K562 (cell line): ENCODE data around the gene NAV2. TPM values are rescaled to one million over a fixed set of nuclear protein-coding genes. Genes with fewer than 3 reads are reported as not detected.

Source experiments
- ATAC-seq: fragments of 200-7000 bp; cut with Tn5 transposase; 3 replicates; pipeline ENCODE4 v1.9.1; 2020; ENCODE audit warnings: moderate library complexity
- BruUV-seq: library from RNA; stranded (reverse); fragments of 400-500 nt; replicated peaks from 2 replicates; lab custom pipeline; 2021; lab: Mats Ljungman, UMichigan
- CTCF ChIA-PET: fragments of 300-600 bp; formaldehyde crosslinking; extraction: SDS; loops from one replicate; lab custom pipeline; 2021; ENCODE audit warnings: low intra/inter-chr PET ratio; lab: Yijun Ruan, JAX
- POLR2A ChIA-PET: fragments of 300-600, 350-650 bp; sonication (Branson Sonifier 250); formaldehyde crosslinking; extraction: SDS; loops from one replicate; lab custom pipeline; 2021; ENCODE audit warnings: antibody characterized with exemption, inconsistent platforms; lab: Yijun Ruan, JAX
- DNase-seq, 4 experiments: peaks; one replicate each; pipeline versions ENCODE4 v3.0.0 to v3.0.0-alpha.2; 2011 to 2018; ENCODE audit warnings: low spot score in 3 of 4, mixed read lengths in 3 of 4; ENCODE audit errors: extremely low read depth in 1 of 4
- FAIRE-seq: peaks from 2 replicates; lab custom pipeline; 2011; peaks lifted over from hg19 to GRCh38; lab: Jason Lieb, UNC
- H2AFZ ChIP-seq: 2 replicates; pipeline ENCODE4 v1.6.0; 2011; ENCODE audit warnings: low read depth, low read length, control low read depth, inconsistent platforms
- H3K27ac ChIP-seq: fragments of 200-600 bp; 3 replicates; pipeline ENCODE4 v1.8.0; 2011; ENCODE audit warnings: low read depth, mild to moderate bottlenecking, control low read depth, inconsistent platforms, low read length, moderate library complexity, mixed read lengths; ENCODE audit errors: extremely low read depth
- H3K27me3 ChIP-seq, 2 experiments: fragments of 300-600 bp in 1 of 2; 2 replicates in 1 of 2; 3 replicates in 1 of 2; pipeline versions ENCODE4 v1.6.0 to v1.8.0; 2011; ENCODE audit warnings: inconsistent platforms in 2 of 2, low read length in 2 of 2, mild to moderate bottlenecking in 1 of 2, mixed read lengths in 1 of 2, moderate library complexity in 1 of 2; ENCODE audit not compliant: control insufficient read depth in 2 of 2, insufficient read depth in 2 of 2
- H3K36me3 ChIP-seq: fragments of 300-600 bp; 3 replicates; pipeline ENCODE4 v1.8.0; 2011; ENCODE audit warnings: mild to moderate bottlenecking, low read length, inconsistent platforms; ENCODE audit not compliant: control insufficient read depth, insufficient read depth
- H3K4me1 ChIP-seq, 2 experiments: fragments of 200-600 bp in 1 of 2; replicated peaks in 1 of 2; 2 replicates in 1 of 2; 3 replicates in 1 of 2; pipeline versions ENCODE4 v1.5.1 to v1.8.0; 2011; ENCODE audit warnings: inconsistent platforms in 2 of 2, low read length in 2 of 2, mild to moderate bottlenecking in 1 of 2, mixed read lengths in 1 of 2, moderate library complexity in 1 of 2; ENCODE audit not compliant: control insufficient read depth in 2 of 2, insufficient read depth in 2 of 2
- H3K4me2 ChIP-seq: 2 replicates; pipeline ENCODE4 v1.6.1; 2011; ENCODE audit warnings: low read length, control low read depth, inconsistent platforms, mixed read lengths; ENCODE audit not compliant: insufficient read depth
- H3K4me3 ChIP-seq: fragments of 200-600 bp; sonication (generic), shearing (Covaris generic); 2 replicates; pipeline ENCODE4 v1.5.1; 2016; ENCODE audit warnings: control low read depth, inconsistent platforms
- H3K79me2 ChIP-seq: fragments of 200-600 bp; 3 replicates; pipeline ENCODE4 v1.8.0; 2011; ENCODE audit warnings: low read length, inconsistent platforms; ENCODE audit not compliant: control insufficient read depth, insufficient read depth
- H3K9ac ChIP-seq, 2 experiments: 2 replicates each; pipeline versions ENCODE4 v1.6.0 to v1.6.1; 2011; ENCODE audit warnings: low read depth in 2 of 2, low read length in 2 of 2, control low read depth in 1 of 2, inconsistent platforms in 1 of 2, mild to moderate bottlenecking in 1 of 2, mixed read lengths in 1 of 2; ENCODE audit not compliant: insufficient read depth in 1 of 2
- H3K9me1 ChIP-seq: one replicate; pipeline ENCODE4 v1.6.0; 2011; ENCODE audit warnings: inconsistent platforms, mild to moderate bottlenecking, low read length, moderate library complexity; ENCODE audit not compliant: control insufficient read depth, insufficient read depth
- H3K9me3 ChIP-seq: replicated peaks from 2 replicates; pipeline ENCODE4 v1.5.1; 2011; ENCODE audit warnings: low read depth, low read length, inconsistent platforms; ENCODE audit not compliant: control insufficient read depth, insufficient read depth
- H4K20me1 ChIP-seq: replicated peaks from 2 replicates; pipeline ENCODE4 v1.6.1; 2011; ENCODE audit warnings: low read length, inconsistent platforms, mixed read lengths; ENCODE audit not compliant: control insufficient read depth, insufficient read depth
- ARID1B ChIP-seq: fragments of 450-650 bp; IDR thresholded peaks from 2 replicates; pipeline ENCODE4 v1.6.1; 2016; ENCODE audit warnings: antibody characterized with exemption, mild to moderate bottlenecking, inconsistent platforms
- CEBPG ChIP-seq, 3 experiments: fragments of 200-800 bp in 1 of 3; sonication (Bioruptor generic) in 1 of 3; sonication (generic) in 1 of 3; formaldehyde crosslinking in 1 of 3; IDR thresholded peaks in 2 of 3; conservative IDR thresholded peaks in 1 of 3; 2 replicates each; pipeline versions ENCODE4 v1.6.1 to v1.8.0; 2016 to 2022; ENCODE audit warnings: missing compliant biosample characterization in 2 of 3, missing genetic modification characterization in 2 of 3, mild to moderate bottlenecking in 1 of 3, missing genetic modification reagents in 1 of 3
- CXXC5 ChIP-seq: fragments of 250-450 bp; sonication (Bioruptor Pico); IDR thresholded peaks from 2 replicates; pipeline ENCODE4 v1.8.0; 2022; ENCODE audit warnings: inconsistent platforms, mild to moderate bottlenecking, moderate library complexity
- ETV1 ChIP-seq: fragments of 450-650 bp; conservative IDR thresholded peaks from 2 replicates; pipeline ENCODE4 v1.6.1; 2016; ENCODE audit warnings: missing genetic modification characterization, control low read depth, low read depth, missing compliant biosample characterization
- MECOM ChIP-seq: fragments of 250-450 bp; sonication (Bioruptor Pico); IDR thresholded peaks from 2 replicates; pipeline ENCODE4 v1.8.0; 2022; ENCODE audit warnings: inconsistent platforms
- MTA2 ChIP-seq: fragments of 450-650 bp; IDR thresholded peaks from 2 replicates; pipeline ENCODE4 v1.6.1; 2016; ENCODE audit warnings: low read depth
- PKNOX1 ChIP-seq: fragments of 450-650 bp; IDR thresholded peaks from 2 replicates; pipeline ENCODE4 v1.6.1; 2016
- RBM25 ChIP-seq: fragments of 200-400 bp; formaldehyde crosslinking; IDR thresholded peaks from 2 replicates; pipeline ENCODE4 v1.6.1; 2018; ENCODE audit warnings: low read length, low read depth, moderate library complexity; ENCODE audit not compliant: severe bottlenecking
- SAP30 ChIP-seq: fragments of 200-600 bp; sonication (generic); IDR thresholded peaks from 2 replicates; pipeline ENCODE4 v1.6.1; 2012; ENCODE audit warnings: borderline replicate concordance, low read depth, mild to moderate bottlenecking, moderate library complexity, low read length, control low read depth, inconsistent platforms; ENCODE audit not compliant: insufficient read depth, poor library complexity, severe bottlenecking
- ZNF3 ChIP-seq: fragments of 250-450 bp; sonication (Bioruptor Pico); IDR thresholded peaks from 2 replicates; pipeline ENCODE4 v1.5.0; 2021; ENCODE audit warnings: mild to moderate bottlenecking, moderate library complexity
- ZNF407 ChIP-seq: fragments of 450-650 bp; IDR thresholded peaks from 2 replicates; pipeline ENCODE4 v1.6.1; 2016; ENCODE audit warnings: low read depth
- ZNF707 ChIP-seq: fragments of 250-450 bp; sonication (Bioruptor Pico); conservative IDR thresholded peaks from 2 replicates; pipeline ENCODE4 v1.8.0; 2022; ENCODE audit warnings: inconsistent platforms, mild to moderate bottlenecking, moderate library complexity
- WGBS: fragments of 100-300 bp; shearing (Covaris generic); methylation state at CpG from one replicate; pipeline ENCODE4 v1.1.6; 2016; ENCODE audit warnings: low coverage, mixed read lengths; ENCODE audit not compliant: insufficient coverage; ENCODE audit errors: missing lambda C conversion rate; 5-methylcytosine and 5-hydroxymethylcytosine counted together
- in situ Hi-C: fragments of 300-500 bp; cut with MboI; formaldehyde crosslinking; loops from 4 replicates; pipeline ENCODE4 v1.15.0; 2018; ENCODE audit warnings: inconsistent platforms, mixed read lengths
- intact Hi-C: fragments of 100-400 bp; cut with micrococcal nuclease; formaldehyde crosslinking; loops from 2 replicates; pipeline ENCODE4 v1.14.2; 2022
- polyA plus RNA-seq, 8 experiments: library from polyadenylated mRNA; depleted of rRNA in 4 of 8; stranded (reverse) in 5 of 8; unstranded in 3 of 8; fragments of >200 nt; fragmentation: Nextera tagmentation in 2 of 8; fragmentation: Illumina TruSeq in 1 of 8; extraction: Ambion mirVana in 2 of 8; extraction: Trizol in 1 of 8; gene quantifications; 2 replicates each; pipeline versions ENCODE4 v1.2.1 to v1.2.3, GENCODE V29; 2011 to 2014; ENCODE audit warnings: inconsistent platforms in 1 of 8, missing spikeins in 1 of 8
- total RNA-seq, 7 experiments: library from RNA; depleted of rRNA in 6 of 7; stranded (reverse); fragments of >200 nt in 6 of 7; fragmentation: Illumina TruSeq in 2 of 7; extraction: Trizol in 2 of 7; gene quantifications; 2 replicates each; pipeline versions ENCODE4 v1.2.1 to v1.2.3, GENCODE V29; 2011 to 2021; ENCODE audit warnings: low replicate concordance in 1 of 7

The NAV2 gene
- total and polyA plus RNA-seq, 9 of the 15 experiments (the other 6 are each of a cell fraction or from before 2014, with no cell fraction given), result 0.03 to 0.35 (median 0.05) TPM

- POLR2A ChIA-PET, result interaction anchor here (0.6 to 1.5 kb wide), 4 partner anchors 8 to 193 kb away, joined by 3 to 4 read pairs (median 4); no protein-coding TSS in a partner anchor
- no peak overlapping the region for H3K9ac ChIP-seq
- H3K9me3 ChIP-seq, result no peaks in the 10 kb centered on the region
- no peak overlapping the region for H3K27ac ChIP-seq
- H3K79me2 ChIP-seq, result no peaks in the 10 kb centered on the region
- 0% methylated on average over 5 of the region's 5 CpGs for WGBS
- H3K4me3 ChIP-seq, result no peak overlapping the region
- no peaks in the 10 kb centered on the region for H4K20me1 ChIP-seq
- FAIRE-seq, result no peak
- H3K4me1 ChIP-seq, result no peaks in the 10 kb centered on the region
- intact Hi-C loops (no loop called here), in situ Hi-C loops (no loop called here)
- TF ChIP-seq CEBPG (CRISPR knock-in tag; IDR thresholded peaks at IDR 0.05) (no peak), CEBPG (tag; conservative IDR thresholded peaks at IDR 0.05 in 1 of 2, IDR thresholded peaks at IDR 0.05 in 1 of 2) (no peak), ETV1 (tag) (no peak), SAP30 (no peak), ZNF3 (CRISPR knock-in tag) (no peak), CXXC5 (no peak), RBM25 (no peak), ARID1B (no peak), ZNF407 (no peak), ZNF707 (no peak), PKNOX1 (no peak), MTA2 (no peak), MECOM (CRISPR knock-in tag) (no peak)
- H3K4me2 ChIP-seq, result no peak overlapping the region
- H3K36me3 ChIP-seq, result no peaks in the 10 kb centered on the region
- ATAC-seq, result no peak
- no peak overlapping the region for H2AFZ ChIP-seq
- BruUV-seq, result no TSS peak
- no peak for DNase-seq
- CTCF ChIA-PET, result interaction anchor here (0.6 kb wide), 1 partner anchor 1048 kb away, joined by 4 read pairs; no protein-coding TSS in a partner anchor
- H3K27me3 ChIP-seq, result peaks cover 7 to 10% of the 10 kb centered on the region in 2 experiments; a peak in 4 of 5 replicates
- H3K9me1 ChIP-seq, result no peaks in the 10 kb centered on the region
Measured at GRCh38 chr11:19918302-19919049, 205.8 kb downstream of the NAV2 start.
